GM12878 (cell line): ENCODE data around the gene NOL4L. TPM values are rescaled to one million over a fixed set of nuclear protein-coding genes. Genes with fewer than 3 reads are reported as not detected.

Experiments used
- ATAC-seq: fragments of 200-7000 bp; cut with Tn5 transposase; 3 replicates; pipeline ENCODE4 v1.9.1; 2020; ENCODE audit warnings: mild to moderate bottlenecking, moderate library complexity
- BruUV-seq: library from RNA; stranded (reverse); fragments of 400-500 nt; replicated peaks from 2 replicates; lab custom pipeline; 2021; lab: Mats Ljungman, UMichigan
- CTCF ChIA-PET: fragments of 300-600 bp; sonication (Branson Sonifier 250); formaldehyde crosslinking; extraction: SDS; loops from one replicate; lab custom pipeline; 2021; ENCODE audit warnings: inconsistent platforms; lab: Yijun Ruan, JAX
- POLR2A ChIA-PET: fragments of 350-600 bp; formaldehyde crosslinking; extraction: SDS; loops from one replicate; lab custom pipeline; 2021; ENCODE audit warnings: inconsistent platforms; lab: Charles Lee
- RAD21 ChIA-PET: fragments of 300-600 bp; sonication (Branson Sonifier 250); formaldehyde crosslinking; loops from one replicate; lab custom pipeline; 2023; ENCODE audit warnings: antibody characterized with exemption; ENCODE audit not compliant: unreplicated experiment; lab: Charles Lee
- SMC1A ChIA-PET: fragments of 300-600 bp; sonication (Branson Sonifier 250); formaldehyde crosslinking; loops from one replicate; lab custom pipeline; 2023; ENCODE audit not compliant: unreplicated experiment, uncharacterized antibody; lab: Charles Lee
- DNase-seq: peaks from one replicate; pipeline ENCODE4 v3.0.0-alpha.2; 2011; ENCODE audit warnings: low read depth, low spot score
- FAIRE-seq: peaks from 3 replicates; lab custom pipeline; 2011; peaks lifted over from hg19 to GRCh38; lab: Jason Lieb, UNC
- H2AFZ ChIP-seq: 2 replicates; pipeline ENCODE4 v1.6.0; 2011; ENCODE audit warnings: low read depth, low read length, control low read depth; ENCODE audit not compliant: control insufficient read depth
- H3K27ac ChIP-seq: 2 replicates; pipeline ENCODE4 v1.5.1; 2011; ENCODE audit warnings: control low read depth; ENCODE audit not compliant: control insufficient read depth, insufficient read depth
- H3K27me3 ChIP-seq, 2 experiments: replicated peaks in 1 of 2; 2 replicates each; pipeline versions ENCODE4 v1.6.0 to v1.6.1; 2011; ENCODE audit warnings: low read length in 1 of 2; ENCODE audit not compliant: control insufficient read depth in 2 of 2, insufficient read depth in 2 of 2
- H3K36me3 ChIP-seq, 2 experiments: 2 replicates each; pipeline ENCODE4 v1.5.1; 2011; ENCODE audit warnings: low read length in 1 of 2; ENCODE audit not compliant: control insufficient read depth in 2 of 2, insufficient read depth in 2 of 2
- H3K4me1 ChIP-seq: 2 replicates; pipeline ENCODE4 v1.6.1; 2011; ENCODE audit warnings: mild to moderate bottlenecking, low read length, moderate library complexity, mixed read lengths; ENCODE audit not compliant: control insufficient read depth, insufficient read depth
- H3K4me2 ChIP-seq: 2 replicates; pipeline ENCODE4 v1.6.0; 2011; ENCODE audit warnings: control low read depth; ENCODE audit not compliant: control insufficient read depth, insufficient read depth
- H3K4me3 ChIP-seq: fragments of 200-600 bp; sonication (generic); 2 replicates; pipeline ENCODE4 v1.5.1; 2016
- H3K79me2 ChIP-seq: 2 replicates; pipeline ENCODE4 v1.6.0; 2011; ENCODE audit warnings: low read length; ENCODE audit not compliant: control insufficient read depth, insufficient read depth
- H3K9ac ChIP-seq: 2 replicates; pipeline ENCODE4 v1.8.0; 2011; ENCODE audit warnings: low read length, control low read depth, mixed read lengths; ENCODE audit not compliant: control insufficient read depth, insufficient read depth
- H3K9me3 ChIP-seq: replicated peaks from 3 replicates; pipeline ENCODE4 v1.5.1; 2011; ENCODE audit warnings: mild to moderate bottlenecking, low read length; ENCODE audit not compliant: control insufficient read depth, insufficient read depth
- H4K20me1 ChIP-seq: 2 replicates; pipeline ENCODE4 v1.6.0; 2011; ENCODE audit not compliant: control insufficient read depth, insufficient read depth
- ELK1 ChIP-seq: IDR thresholded peaks from 2 replicates; pipeline ENCODE4 v1.6.1; 2012; ENCODE audit warnings: low read depth, low read length, improper control_type of control experiment
- NR2C1 ChIP-seq: fragments of 450-650 bp; IDR thresholded peaks from 2 replicates; pipeline ENCODE4 v1.6.1; 2017; ENCODE audit warnings: antibody characterized with exemption, mild to moderate bottlenecking, moderate library complexity
- RAD21 ChIP-seq: IDR thresholded peaks from 2 replicates; pipeline ENCODE4 v1.6.1; 2011; ENCODE audit warnings: mild to moderate bottlenecking, low read depth, low read length, moderate library complexity; ENCODE audit not compliant: insufficient read depth
- SPI1 ChIP-seq: IDR thresholded peaks from 2 replicates; pipeline ENCODE4 v1.6.1; 2011; ENCODE audit warnings: low read depth, mild to moderate bottlenecking, low read length, moderate library complexity, borderline replicate concordance; ENCODE audit not compliant: insufficient read depth
- STAT1 ChIP-seq: fragments of 450-650 bp; conservative IDR thresholded peaks from 2 replicates; pipeline ENCODE4 v1.6.1; 2014; ENCODE audit warnings: antibody characterized with exemption, mild to moderate bottlenecking
- YBX1 ChIP-seq: fragments of 450-650 bp; IDR thresholded peaks from 2 replicates; pipeline ENCODE4 v1.6.1; 2016; ENCODE audit warnings: antibody characterized with exemption
- ZNF622 ChIP-seq: fragments of 450-650 bp; IDR thresholded peaks from 2 replicates; pipeline ENCODE4 v1.6.1; 2017; ENCODE audit warnings: mild to moderate bottlenecking, inconsistent platforms
- WGBS: methylation state at CpG from one replicate; pipeline ENCODE4 v1.1.6; 2016; ENCODE audit warnings: low lambda C conversion rate; ENCODE audit not compliant: insufficient replicate concordance, insufficient coverage; ENCODE audit errors: missing lambda C conversion rate; 5-methylcytosine and 5-hydroxymethylcytosine counted together
- in situ Hi-C: fragments of 300-500 bp; cut with MboI; formaldehyde crosslinking; loops from 9 replicates; pipeline ENCODE4 v1.14.3; 2018; ENCODE audit warnings: mixed read lengths
- intact Hi-C: fragments of 100-400 bp; cut with micrococcal nuclease; formaldehyde crosslinking; loops from one replicate; pipeline ENCODE4 v1.14.2; 2022; ENCODE audit not compliant: unreplicated experiment
- polyA plus RNA-seq, 11 experiments: library from polyadenylated mRNA; depleted of rRNA in 4 of 11; unstranded in 6 of 11; stranded (reverse) in 5 of 11; fragments of >200 nt; fragmentation: Nextera tagmentation in 4 of 11; fragmentation: Illumina TruSeq in 1 of 11; extraction: Ambion mirVana in 4 of 11; extraction: Trizol in 1 of 11; gene quantifications; 1 replicate in 1 of 11; 2 replicates in 10 of 11; pipeline versions ENCODE4 v1.2.1 to v1.2.3, GENCODE V29; 2011 to 2016; ENCODE audit warnings: inconsistent platforms in 2 of 11, missing spikeins in 2 of 11, low read depth in 1 of 11
- total RNA-seq, 4 experiments: library from RNA; depleted of rRNA in 3 of 4; stranded (reverse); fragments of >200 nt in 3 of 4; fragmentation: Illumina TruSeq in 1 of 4; extraction: Trizol in 1 of 4; gene quantifications; 2 replicates each; pipeline versions ENCODE4 v1.2.1 to v1.2.3, GENCODE V29; 2013 to 2021
- TF ChIP-seq, protein P1 (sequence below): IDR thresholded peaks from 2 replicates; pipeline ENCODE4 v1.6.1; 2012; ENCODE audit warnings: low read depth, low read length, improper control_type of control experiment

The NOL4L gene
- total and polyA plus RNA-seq, 10 of the 15 experiments (the other 5 are each of a cell fraction or from before 2014, with no cell fraction given), result 2.3 to 24.0 (median 8.0) TPM

DNA sequence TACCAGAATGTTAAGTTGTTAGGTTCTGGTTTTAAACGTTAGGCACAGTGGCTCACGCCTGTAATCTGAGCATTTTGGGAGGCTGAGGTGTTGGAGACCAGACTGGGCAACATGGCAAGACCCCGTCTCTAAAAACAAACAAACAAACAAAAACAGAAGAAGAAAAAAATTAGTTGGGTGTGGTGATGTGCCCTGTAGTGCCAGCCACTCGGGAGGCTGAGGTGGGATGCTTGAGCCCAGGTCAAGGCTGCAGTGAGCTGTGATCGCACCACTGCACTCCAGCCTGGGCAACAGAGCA lies 19.4 kb downstream of the NOL4L start:
- Histone ChIP-seq H3K4me2 (no peak overlapping the region), H3K79me2 (no peaks in the 10 kb centered on the region; the same call in none of the 2 replicates), H3K9me3 (no peaks in the 10 kb centered on the region), H2AFZ (no peak overlapping the region), H3K27ac (no peak overlapping the region), H3K4me1 (no peaks in the 10 kb centered on the region), H3K36me3 (no peaks in the 10 kb centered on the region), H3K4me3 (no peak overlapping the region), H3K27me3 (no peaks in the 10 kb centered on the region), H3K9ac (no peak overlapping the region), H4K20me1 (no peaks in the 10 kb centered on the region)
- TF ChIP-seq STAT1 (no peak), RAD21 (no peak)
- no TSS peak for BruUV-seq
- intact Hi-C loops, result no loop called here
- FAIRE-seq (no peak), DNase-seq (no peak), ATAC-seq (no peak)
- ChIA-PET POLR2A (no interaction called here), RAD21 (no interaction called here), SMC1A (interaction anchor here (0.9 kb wide), 1 partner anchor 33 kb away, joined by 3 read pairs; no protein-coding TSS in a partner anchor), CTCF (interaction anchor here (0.8 kb wide), 1 partner anchor 10 kb away, joined by 3 read pairs; no protein-coding TSS in a partner anchor)
- in situ Hi-C loops, result no loop called here
- WGBS, result 31% methylated on average over 5 of the region's 5 CpGs

DNA sequence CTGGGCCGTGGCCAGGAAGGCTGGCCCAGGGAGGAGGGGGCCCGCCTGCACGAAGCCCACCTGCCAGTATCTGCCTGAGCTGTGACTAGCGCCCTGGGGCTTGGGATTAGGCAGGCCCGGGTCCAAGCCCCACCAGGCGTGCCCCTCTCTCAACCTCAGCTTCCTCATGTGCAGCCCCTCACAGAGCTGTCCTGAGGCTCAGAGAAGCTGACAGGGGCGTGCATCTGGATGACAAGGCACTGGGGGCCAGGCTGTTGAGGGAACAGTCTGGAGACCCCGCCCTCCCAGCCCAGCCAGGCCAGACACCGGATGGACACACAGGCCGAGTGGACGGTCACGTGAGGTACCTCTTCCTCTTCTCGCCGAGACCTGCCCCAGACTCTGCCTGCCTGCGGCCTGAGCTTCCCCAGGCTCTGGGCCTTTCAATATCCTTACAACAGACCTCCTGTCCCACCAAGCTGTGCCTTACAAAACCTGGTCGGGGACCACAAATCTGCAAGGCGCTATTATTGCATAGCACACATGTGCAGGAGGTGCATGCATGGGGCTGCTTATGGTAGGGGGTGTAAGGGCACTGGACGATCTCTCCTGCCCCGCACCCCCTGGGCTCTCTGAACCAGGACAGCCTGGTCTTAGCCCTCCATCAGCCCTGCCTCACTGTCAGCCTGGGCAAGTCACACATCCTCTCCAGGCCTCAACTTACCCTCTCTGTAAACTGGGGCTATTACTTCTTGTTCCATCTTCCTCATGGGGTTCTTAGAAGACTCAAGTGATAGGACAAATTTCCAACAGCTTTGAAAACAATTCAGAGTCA lies 20.0 kb downstream of the NOL4L start:
- SMC1A ChIA-PET, result interaction anchor here (0.9 kb wide), 1 partner anchor 32 kb away, joined by 3 read pairs; no protein-coding TSS in a partner anchor

More for the DNA sequence above, 20.0 kb downstream of the NOL4L start:
- in situ Hi-C loops, result no loop called here
- Histone ChIP-seq H3K9me3 (no peaks in the 10 kb centered on the region), H3K9ac (no peak overlapping the region), H3K36me3 (no peaks in the 10 kb centered on the region), H3K4me1 (no peaks in the 10 kb centered on the region), H3K4me2 (no peak overlapping the region), H3K4me3 (no peak overlapping the region), H4K20me1 (no peaks in the 10 kb centered on the region), H3K79me2 (no peaks in the 10 kb centered on the region; the same call in 1 of the 2 replicates), H2AFZ (no peak overlapping the region), H3K27me3 (no peaks in the 10 kb centered on the region), H3K27ac (no peak overlapping the region)
- ChIA-PET CTCF (interaction anchor here (1.1 kb wide), 1 partner anchor 8 kb away, joined by 3 read pairs; no protein-coding TSS in a partner anchor), RAD21 (no interaction called here), POLR2A (no interaction called here)
- DNase-seq, result no peak
- intact Hi-C loops, result no loop called here
- no peak for TF ChIP-seq NR2C1
- no peak for TF ChIP-seq ZNF622
- TF ChIP-seq ELK1, result no peak
- no peak for TF ChIP-seq YBX1
- no peak for TF ChIP-seq SPI1
- TF ChIP-seq, protein P1, sequence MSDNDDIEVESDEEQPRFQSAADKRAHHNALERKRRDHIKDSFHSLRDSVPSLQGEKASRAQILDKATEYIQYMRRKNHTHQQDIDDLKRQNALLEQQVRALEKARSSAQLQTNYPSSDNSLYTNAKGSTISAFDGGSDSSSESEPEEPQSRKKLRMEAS, result no peak
- 36% methylated on average over 19 of the region's 19 CpGs for whole genome bisulfite sequencing
- ATAC-seq, result no peak
- BruUV-seq, result no TSS peak
- no peak for FAIRE-seq
